Immature natural killer cell (primary cell): ENCODE results near the gene MSANTD1. TPM values are rescaled to one million over a fixed set of nuclear protein-coding genes. Genes with fewer than 3 reads are reported as not detected.

Source experiments
- DNase-seq, 3 donors: peaks; one replicate each; pipeline ENCODE4 v3.0.0; 2022; ENCODE audit warnings: mixed read lengths in 1 of 3
- H3K27ac Mint-ChIP-seq, 6 donors: one replicate each; pipeline ENCODE4 v1.8.0; 2020; ENCODE audit warnings: mixed read lengths in 6 of 6, mild to moderate bottlenecking in 5 of 6, inconsistent platforms in 4 of 6, moderate library complexity in 3 of 6
- H3K27me3 Mint-ChIP-seq, 3 donors: one replicate each; pipeline ENCODE4 v1.8.0; 2020 to 2021; ENCODE audit warnings: low read depth in 3 of 3, mild to moderate bottlenecking in 3 of 3, mixed read lengths in 3 of 3, moderate library complexity in 3 of 3, inconsistent platforms in 1 of 3
- H3K36me3 Mint-ChIP-seq, 3 donors: one replicate each; pipeline ENCODE4 v1.8.0; 2020; ENCODE audit warnings: mixed read lengths in 3 of 3, inconsistent platforms in 2 of 3, mild to moderate bottlenecking in 2 of 3
- H3K4me1 Mint-ChIP-seq, 2 donors: one replicate each; pipeline ENCODE4 v1.8.0; 2020; ENCODE audit warnings: inconsistent platforms in 2 of 2, mild to moderate bottlenecking in 2 of 2, mixed read lengths in 2 of 2, moderate library complexity in 1 of 2
- H3K4me3 Mint-ChIP-seq, 5 donors: one replicate each; pipeline ENCODE4 v1.8.0; 2020; ENCODE audit warnings: mild to moderate bottlenecking in 5 of 5, mixed read lengths in 5 of 5, inconsistent platforms in 3 of 5, moderate library complexity in 3 of 5
- H3K9me3 Mint-ChIP-seq, 6 donors: one replicate each; pipeline ENCODE4 v1.8.0; 2020; ENCODE audit warnings: mild to moderate bottlenecking in 6 of 6, mixed read lengths in 6 of 6, inconsistent platforms in 4 of 6, moderate library complexity in 3 of 6
- polyA plus RNA-seq, 3 donors: library from polyadenylated mRNA; unstranded; fragments of 300-500 nt; fragmentation: Illumina TruSeq; gene quantifications; one replicate each; pipeline ENCODE4 v1.2.3, GENCODE V29; 2021

MSANTD1 gene
- polyA plus RNA-seq, 3 donors from 2014 or later = not detected

- no peak overlapping the region for H3K27ac Mint-ChIP-seq
- no peak for DNase-seq
- H3K27me3 Mint-ChIP-seq = peaks cover 0 to 3% (median 2%) of the 10 kb centered on the region in 3 donors
- no peaks in the 10 kb centered on the region for H3K9me3 Mint-ChIP-seq
- H3K4me3 Mint-ChIP-seq = no peak overlapping the region
- H3K4me1 Mint-ChIP-seq = peaks cover 0 to 6% of the 10 kb centered on the region in 2 donors
- H3K36me3 Mint-ChIP-seq = no peaks in the 10 kb centered on the region
Observed at GRCh38 chr4:3250438-3250955, 1.5 kb downstream of the MSANTD1 start.

GRCh38 chr4:3250956-3251690, 2.2 kb downstream of the MSANTD1 start:
- H3K4me1 Mint-ChIP-seq = peaks cover 0 to 5% of the 10 kb centered on the region in 2 donors
- no peak for DNase-seq
- no peaks in the 10 kb centered on the region for H3K9me3 Mint-ChIP-seq
- no peak overlapping the region for H3K4me3 Mint-ChIP-seq
- H3K36me3 Mint-ChIP-seq = peaks cover 0 to 2% (median 2%) of the 10 kb centered on the region in 3 donors
- no peak overlapping the region for H3K27ac Mint-ChIP-seq
- H3K27me3 Mint-ChIP-seq = peaks cover 0 to 2% (median 2%) of the 10 kb centered on the region in 3 donors

- Mint-ChIP-seq H3K27me3 (peaks cover 0 to 3% (median 2%) of the 10 kb centered on the region in 3 donors), H3K4me3 (no peak overlapping the region), H3K27ac (no peak overlapping the region), H3K9me3 (no peaks in the 10 kb centered on the region), H3K4me1 (no peaks in the 10 kb centered on the region), H3K36me3 (peaks cover 0 to 7% (median 7%) of the 10 kb centered on the region in 3 donors)
- no peak for DNase-seq
Observed at GRCh38 chr4:3251691-3252479, 2.9 kb downstream of the MSANTD1 start.

DNA sequence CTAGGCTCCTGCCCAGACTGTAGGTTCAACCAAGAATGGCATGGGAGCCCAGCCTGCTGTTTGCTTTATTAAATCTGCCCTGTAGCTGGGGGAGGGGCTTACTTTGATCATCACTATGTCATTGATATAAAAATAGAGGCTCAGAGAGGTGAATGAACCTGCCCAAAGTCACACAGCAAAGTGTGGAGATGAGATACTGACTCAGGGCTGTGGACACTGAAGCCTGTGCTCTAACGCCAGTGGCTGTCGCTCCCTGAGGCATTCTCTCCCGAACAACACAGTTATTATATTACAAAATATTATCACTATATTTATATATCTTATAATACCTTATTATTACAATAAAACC, 3.5 kb downstream of the MSANTD1 start:
- no peak overlapping the region for H3K27ac Mint-ChIP-seq
- no peak for DNase-seq
- no peaks in the 10 kb centered on the region for H3K4me1 Mint-ChIP-seq
- H3K36me3 Mint-ChIP-seq = peaks cover 0 to 7% (median 7%) of the 10 kb centered on the region in 3 donors
- no peak overlapping the region for H3K4me3 Mint-ChIP-seq
- H3K27me3 Mint-ChIP-seq = peaks cover 0 to 3% (median 2%) of the 10 kb centered on the region in 3 donors
- no peaks in the 10 kb centered on the region for H3K9me3 Mint-ChIP-seq

- DNase-seq = no peak
- no peaks in the 10 kb centered on the region for H3K9me3 Mint-ChIP-seq
Observed at GRCh38 chr4:3252831-3253641, 4.1 kb downstream of the MSANTD1 start.

DNA sequence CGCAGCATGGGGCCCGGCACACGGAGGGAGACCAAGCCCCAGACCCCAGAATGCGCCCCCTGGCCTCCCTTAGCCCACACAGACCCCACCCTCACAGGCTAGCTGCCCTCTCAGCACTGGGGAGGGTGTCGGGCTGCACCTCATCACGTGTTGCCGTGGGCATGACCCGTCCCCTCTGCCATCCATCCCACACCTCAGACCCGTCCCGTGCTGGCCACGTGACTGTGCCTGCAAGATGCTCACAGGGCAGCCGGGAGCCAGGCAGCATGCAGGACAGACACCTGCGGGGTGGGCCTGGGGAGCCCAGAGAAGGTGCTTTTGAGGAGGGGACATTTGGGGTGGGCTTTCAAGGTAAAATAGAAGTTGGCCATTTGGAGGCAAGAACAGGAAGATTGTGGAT, 4.8 kb downstream of the MSANTD1 start:
- Mint-ChIP-seq H3K4me1 (no peaks in the 10 kb centered on the region), H3K27me3 (peaks cover 0 to 4% (median 3%) of the 10 kb centered on the region in 3 donors), H3K27ac (no peak overlapping the region), H3K36me3 (peaks cover 0 to 11% (median 7%) of the 10 kb centered on the region in 3 donors), H3K9me3 (no peaks in the 10 kb centered on the region), H3K4me3 (no peak overlapping the region)
- DNase-seq = no peak

More at GRCh38 chr4:3252831-3253641, 4.1 kb downstream of the MSANTD1 start:
- Mint-ChIP-seq H3K4me3 (no peak overlapping the region), H3K27me3 (peaks cover 0 to 3% (median 2%) of the 10 kb centered on the region in 3 donors), H3K36me3 (peaks cover 0 to 7% (median 7%) of the 10 kb centered on the region in 3 donors), H3K4me1 (no peaks in the 10 kb centered on the region), H3K27ac (no peak overlapping the region)

- Mint-ChIP-seq H3K9me3 (no peaks in the 10 kb centered on the region), H3K36me3 (peaks cover 0 to 15% (median 7%) of the 10 kb centered on the region in 3 donors), H3K27me3 (peaks cover 0 to 4% (median 3%) of the 10 kb centered on the region in 3 donors), H3K4me3 (no peak overlapping the region), H3K27ac (no peak overlapping the region), H3K4me1 (no peaks in the 10 kb centered on the region)
- no peak for DNase-seq
Observed at GRCh38 chr4:3254302-3255131, 5.6 kb downstream of the MSANTD1 start.

- Mint-ChIP-seq H3K27me3 (peaks cover 0 to 4% (median 3%) of the 10 kb centered on the region in 3 donors), H3K36me3 (peaks cover 0 to 15% (median 7%) of the 10 kb centered on the region in 3 donors), H3K4me1 (no peaks in the 10 kb centered on the region), H3K9me3 (no peaks in the 10 kb centered on the region), H3K27ac (no peak overlapping the region), H3K4me3 (no peak overlapping the region)
- DNase-seq = no peak
Observed at GRCh38 chr4:3255611-3256186, 6.7 kb downstream of the MSANTD1 start.

DNA sequence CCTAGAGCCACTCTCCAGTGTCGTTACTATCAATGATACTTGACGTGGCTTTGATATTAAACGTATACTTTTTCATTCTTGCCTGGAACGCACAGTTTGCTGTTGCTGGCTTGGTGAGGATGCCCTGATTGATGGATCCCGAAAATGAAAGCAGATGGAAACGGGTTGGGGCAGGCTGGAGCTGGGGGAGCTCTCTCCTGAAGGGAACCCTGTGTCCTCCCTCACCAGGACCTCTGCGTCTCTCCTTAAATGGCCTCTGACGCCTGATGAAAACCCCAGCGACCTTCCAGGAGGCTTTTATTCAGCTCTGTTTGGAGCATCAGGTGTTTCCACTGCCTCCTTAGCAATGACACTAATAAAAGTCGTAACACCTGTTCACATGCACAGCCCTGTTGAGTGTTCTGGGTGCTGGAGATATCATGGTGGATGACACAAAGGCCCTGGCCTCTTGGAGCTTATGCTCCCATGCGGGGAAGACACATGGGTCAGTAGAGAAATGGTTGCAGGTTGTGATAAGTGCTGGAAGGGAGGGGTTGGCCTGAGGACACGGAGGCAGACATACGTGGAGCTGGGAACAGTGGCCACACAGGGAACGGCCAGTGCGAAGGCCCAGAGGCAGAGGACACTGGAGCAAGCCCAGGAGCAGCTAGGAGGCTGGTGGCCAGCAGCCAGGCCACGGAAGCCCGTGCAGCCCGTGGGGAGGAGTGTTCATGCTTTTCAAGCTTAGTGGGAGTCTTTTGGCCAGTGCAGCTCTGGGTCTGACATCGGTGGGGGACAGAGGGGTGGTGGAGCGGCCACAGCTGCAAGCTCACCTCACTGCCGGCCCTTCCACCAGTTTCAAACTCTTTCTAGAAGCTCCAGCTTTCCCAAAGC, 7.5 kb downstream of the MSANTD1 start:
- no peak overlapping the region for H3K4me3 Mint-ChIP-seq
- H3K4me1 Mint-ChIP-seq = no peaks in the 10 kb centered on the region
- peak overlapping the region in 1 of 6 donors; percentile 11 for H3K27ac Mint-ChIP-seq
- peaks cover 0 to 15% (median 7%) of the 10 kb centered on the region in 3 donors for H3K36me3 Mint-ChIP-seq
- H3K9me3 Mint-ChIP-seq = no peaks in the 10 kb centered on the region
- peaks cover 0 to 4% (median 3%) of the 10 kb centered on the region in 3 donors for H3K27me3 Mint-ChIP-seq
- DNase-seq = no peak

- Mint-ChIP-seq H3K27me3 (peaks cover 0 to 3% (median 2%) of the 10 kb centered on the region in 3 donors), H3K4me1 (no peaks in the 10 kb centered on the region), H3K36me3 (peaks cover 0 to 15% (median 7%) of the 10 kb centered on the region in 3 donors), H3K27ac (no peak overlapping the region), H3K9me3 (no peaks in the 10 kb centered on the region), H3K4me3 (no peak overlapping the region)
- no peak for DNase-seq
Observed at GRCh38 chr4:3257103-3257555, 8.2 kb downstream of the MSANTD1 start.

DNA sequence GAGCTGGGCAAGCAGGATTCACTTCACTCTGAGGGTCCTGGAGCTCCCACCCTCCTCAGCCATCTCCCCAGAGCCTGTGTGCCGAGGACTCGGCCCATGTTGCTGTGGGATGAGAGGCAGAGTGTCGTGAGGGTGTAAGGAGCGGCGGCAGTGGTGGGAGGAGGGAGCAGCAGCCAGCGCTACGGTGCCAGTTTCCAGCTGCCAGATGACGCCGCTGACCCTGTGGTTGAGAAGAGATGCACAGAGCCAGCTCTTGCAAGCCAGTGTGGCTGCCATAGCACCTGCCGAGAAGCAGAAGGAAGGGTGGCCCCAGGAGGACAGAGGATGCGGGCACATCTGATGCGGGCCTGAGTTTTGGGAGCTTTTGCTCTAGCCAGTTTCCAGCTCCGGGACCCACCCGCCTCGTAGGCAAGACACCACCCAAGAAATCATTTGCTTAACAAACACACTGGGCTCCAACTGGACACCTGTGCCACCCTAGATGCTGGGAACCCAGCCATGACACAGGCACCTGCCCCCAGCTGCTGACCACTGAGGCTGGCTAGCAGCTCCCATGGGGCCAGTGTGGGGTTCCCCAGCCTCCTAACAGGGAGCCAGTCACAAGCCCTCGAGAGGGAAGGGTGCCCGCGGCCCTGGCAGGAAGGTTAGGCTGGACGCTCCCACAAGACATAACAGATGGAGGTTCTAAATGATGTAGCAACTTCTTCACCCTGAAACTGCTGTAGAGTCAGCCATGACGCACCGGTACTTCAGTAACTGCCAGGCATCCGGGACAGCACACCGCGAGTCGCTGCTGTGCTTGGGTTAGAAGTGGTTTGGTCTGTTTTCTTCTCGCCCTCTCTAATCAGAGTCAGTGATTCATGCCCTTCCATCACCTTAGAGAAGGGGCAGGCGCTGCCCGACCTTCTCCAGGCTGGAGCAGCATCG, 8.9 kb downstream of the MSANTD1 start:
- H3K4me1 Mint-ChIP-seq = no peaks in the 10 kb centered on the region
- no peak overlapping the region for H3K4me3 Mint-ChIP-seq
- no peaks in the 10 kb centered on the region for H3K9me3 Mint-ChIP-seq
- peaks cover 0 to 15% (median 7%) of the 10 kb centered on the region in 3 donors for H3K36me3 Mint-ChIP-seq
- DNase-seq = no peak
- H3K27ac Mint-ChIP-seq = no peak overlapping the region
- H3K27me3 Mint-ChIP-seq = peaks cover 0 to 3% (median 2%) of the 10 kb centered on the region in 3 donors
